H1 (cell line): ENCODE measurements around the gene RIMBP2. TPM values are rescaled to one million over a fixed set of nuclear protein-coding genes. Genes with fewer than 3 reads are reported as not detected.

ENCODE experiments used
- CTCF ChIA-PET: fragments of 300-600 bp; sonication (Branson Sonifier 250); formaldehyde crosslinking; loops from one replicate; lab custom pipeline; 2021; ENCODE audit not compliant: partially characterized antibody; lab: Charles Lee
- POLR2A ChIA-PET: fragments of 300-600 bp; sonication (Branson Sonifier 250); formaldehyde crosslinking; loops from one replicate; lab custom pipeline; 2021; ENCODE audit warnings: inconsistent platforms; ENCODE audit not compliant: partially characterized antibody; lab: Charles Lee
- DNase-seq, 2 experiments: peaks; one replicate each; pipeline versions ENCODE4 v3.0.0 to v3.0.0-alpha.2; 2010 to 2022; ENCODE audit warnings: low spot score in 2 of 2, low read depth in 1 of 2, mixed read lengths in 1 of 2
- FAIRE-seq: peaks from 2 replicates; lab custom pipeline; 2011; peaks lifted over from hg19 to GRCh38; lab: Jason Lieb, UNC
- H2AFZ ChIP-seq: 2 replicates; pipeline ENCODE4 v1.8.1; 2012; ENCODE audit warnings: low read length, inconsistent platforms
- H2AK5ac ChIP-seq: 2 replicates; pipeline ENCODE4 v1.6.1; 2013; ENCODE audit warnings: low read depth, low read length
- H2BK120ac ChIP-seq: replicated peaks from 2 replicates; pipeline ENCODE3; 2013; ENCODE audit warnings: low read depth, low read length, inconsistent platforms
- H2BK12ac ChIP-seq: 2 replicates; pipeline ENCODE4 v1.6.1; 2013; ENCODE audit warnings: low read depth, low read length
- H2BK15ac ChIP-seq: 2 replicates; pipeline ENCODE4 v1.6.1; 2013; ENCODE audit warnings: low read length
- H2BK20ac ChIP-seq: 2 replicates; pipeline ENCODE4 v1.6.1; 2013; ENCODE audit warnings: low read length
- H2BK5ac ChIP-seq: 2 replicates; pipeline ENCODE4 v1.6.1; 2013; ENCODE audit warnings: low read depth, low read length
- H3K14ac ChIP-seq: 2 replicates; pipeline ENCODE4 v1.6.1; 2013; ENCODE audit warnings: inconsistent platforms; ENCODE audit not compliant: insufficient read length
- H3K18ac ChIP-seq: 2 replicates; pipeline ENCODE4 v1.6.1; 2013; ENCODE audit warnings: low read length; ENCODE audit errors: extremely low read depth
- H3K23ac ChIP-seq: 2 replicates; pipeline ENCODE4 v1.6.1; 2013; ENCODE audit warnings: inconsistent platforms; ENCODE audit not compliant: insufficient read length
- H3K23me2 ChIP-seq: 2 replicates; pipeline ENCODE4 v1.6.1; 2013; ENCODE audit warnings: low read depth, low read length
- H3K27ac ChIP-seq: 2 replicates; pipeline ENCODE4 v1.6.1; 2011; ENCODE audit warnings: low read depth, low read length, inconsistent platforms
- H3K27me3 ChIP-seq, 4 experiments: replicated peaks in 1 of 4; 1 replicate in 1 of 4; 2 replicates in 3 of 4; pipeline versions ENCODE4 v1.6.1 to v1.8.1; 2011 to 2013; ENCODE audit warnings: low read length in 3 of 4, mild to moderate bottlenecking in 3 of 4, inconsistent platforms in 2 of 4, mixed read lengths in 2 of 4, moderate library complexity in 1 of 4; ENCODE audit not compliant: control insufficient read depth in 3 of 4, insufficient read depth in 3 of 4; ENCODE audit errors: extremely low read depth in 1 of 4
- H3K36me3 ChIP-seq, 4 experiments: 2 replicates each; pipeline versions ENCODE4 v1.6.1 to v1.8.1; 2011 to 2013; ENCODE audit warnings: mild to moderate bottlenecking in 4 of 4, low read length in 3 of 4, moderate library complexity in 2 of 4, control low read depth in 1 of 4, inconsistent platforms in 1 of 4; ENCODE audit not compliant: insufficient read depth in 4 of 4, control insufficient read depth in 2 of 4
- H3K4ac ChIP-seq: replicated peaks from 2 replicates; pipeline ENCODE3; 2013; ENCODE audit warnings: low read length, low read depth, mixed read lengths, inconsistent platforms; ENCODE audit not compliant: insufficient read length
- H3K4me1 ChIP-seq, 4 experiments: replicated peaks in 1 of 4; 1 replicate in 1 of 4; 2 replicates in 3 of 4; pipeline versions ENCODE4 v1.6.1 to v1.8.1; 2011 to 2013; ENCODE audit warnings: low read length in 3 of 4, inconsistent platforms in 2 of 4, mixed read lengths in 1 of 4; ENCODE audit not compliant: insufficient read depth in 4 of 4, control insufficient read depth in 3 of 4
- H3K4me2 ChIP-seq, 2 experiments: 2 replicates each; pipeline versions ENCODE4 v1.6.1 to v1.8.1; 2011 to 2013; ENCODE audit warnings: low read depth in 2 of 2, low read length in 2 of 2, control low read depth in 1 of 2, inconsistent platforms in 1 of 2, mild to moderate bottlenecking in 1 of 2; ENCODE audit not compliant: insufficient read depth in 1 of 2
- H3K4me3 ChIP-seq, 4 experiments: fragments of 200-600, 300-600 bp in 1 of 4; sonication (generic), shearing (Covaris generic), sonication (Bioruptor Twin) in 1 of 4; 2 replicates each; pipeline versions ENCODE4 v1.5.1 to v1.8.1; 2011 to 2016; ENCODE audit warnings: low read length in 4 of 4, low read depth in 3 of 4, control low read depth in 2 of 4, inconsistent platforms in 2 of 4, mild to moderate bottlenecking in 2 of 4, mixed read lengths in 1 of 4, moderate library complexity in 1 of 4; ENCODE audit not compliant: insufficient read depth in 2 of 4; ENCODE audit errors: extremely low read depth in 1 of 4
- H3K56ac ChIP-seq: replicated peaks from 2 replicates; pipeline ENCODE3; 2013; ENCODE audit warnings: low read depth, mild to moderate bottlenecking, mixed read lengths, low read length, inconsistent platforms; ENCODE audit not compliant: insufficient read length
- H3K79me1 ChIP-seq: 2 replicates; pipeline ENCODE4 v1.6.1; 2013; ENCODE audit warnings: low read depth, low read length, control low read depth
- H3K79me2 ChIP-seq, 2 experiments: 2 replicates each; pipeline versions ENCODE4 v1.6.1 to v1.8.1; 2012 to 2013; ENCODE audit warnings: low read length in 2 of 2, mild to moderate bottlenecking in 2 of 2, inconsistent platforms in 1 of 2; ENCODE audit not compliant: insufficient read depth in 2 of 2, control insufficient read depth in 1 of 2
- H3K9ac ChIP-seq, 4 experiments: replicated peaks in 1 of 4; 1 replicate in 1 of 4; 2 replicates in 3 of 4; pipeline versions ENCODE4 v1.6.1 to v1.8.1; 2011 to 2013; ENCODE audit warnings: low read depth in 3 of 4, low read length in 3 of 4, control low read depth in 2 of 4, mild to moderate bottlenecking in 2 of 4, moderate library complexity in 2 of 4, inconsistent platforms in 1 of 4; ENCODE audit errors: extremely low read depth in 1 of 4
- H3K9me3 ChIP-seq, 2 experiments: 2 replicates each; pipeline versions ENCODE4 v1.6.1 to v1.8.1; 2012 to 2013; ENCODE audit warnings: mild to moderate bottlenecking in 2 of 2, moderate library complexity in 2 of 2, control low read depth in 1 of 2, inconsistent platforms in 1 of 2, low read depth in 1 of 2, low read length in 1 of 2, mixed read lengths in 1 of 2; ENCODE audit not compliant: insufficient read depth in 2 of 2
- H4K20me1 ChIP-seq, 2 experiments: replicated peaks in 1 of 2; 2 replicates each; pipeline versions ENCODE3 to v1.8.1; 2011 to 2013; ENCODE audit warnings: inconsistent platforms in 2 of 2, low read length in 2 of 2, mild to moderate bottlenecking in 1 of 2; ENCODE audit not compliant: insufficient read depth in 2 of 2, control insufficient read depth in 1 of 2
- H4K5ac ChIP-seq: 2 replicates; pipeline ENCODE4 v1.6.1; 2013; ENCODE audit warnings: low read length, low read depth, mixed read lengths, inconsistent platforms; ENCODE audit not compliant: insufficient read length
- H4K8ac ChIP-seq: 2 replicates; pipeline ENCODE4 v1.8.0; 2013; ENCODE audit warnings: mild to moderate bottlenecking, moderate library complexity, low read length, inconsistent platforms; ENCODE audit not compliant: insufficient read depth; ENCODE audit errors: extremely low read depth
- H4K91ac ChIP-seq: replicated peaks from 2 replicates; pipeline ENCODE3; 2013; ENCODE audit warnings: low read length, mixed read lengths, inconsistent platforms; ENCODE audit not compliant: insufficient read length
- CHD1 ChIP-seq: IDR thresholded peaks from 2 replicates; pipeline ENCODE4 v1.6.1; 2012; ENCODE audit warnings: low read depth, low read length, improper control_type of control experiment
- CREB1 ChIP-seq: IDR thresholded peaks from 2 replicates; pipeline ENCODE4 v1.6.1; 2012; ENCODE audit warnings: inconsistent platforms
- FOSL1 ChIP-seq: IDR thresholded peaks from 2 replicates; pipeline ENCODE4 v1.6.1; 2011; ENCODE audit warnings: mild to moderate bottlenecking, low read depth, low read length, moderate library complexity; ENCODE audit not compliant: insufficient read depth
- GABPA ChIP-seq: IDR thresholded peaks from 2 replicates; pipeline ENCODE4 v1.6.1; 2011; ENCODE audit warnings: mild to moderate bottlenecking, low read length, moderate library complexity, borderline replicate concordance; ENCODE audit not compliant: insufficient read depth
- GTF2F1 ChIP-seq: IDR thresholded peaks from 2 replicates; pipeline ENCODE4 v1.6.1; 2012; ENCODE audit warnings: low read depth, low read length, improper control_type of control experiment, borderline replicate concordance
- HDAC6 ChIP-seq: IDR thresholded peaks from one replicate; pipeline ENCODE4 v1.7.1; 2012; ENCODE audit warnings: low read depth, mild to moderate bottlenecking, inconsistent platforms, low read length, moderate library complexity
- JUND ChIP-seq: IDR thresholded peaks from 2 replicates; pipeline ENCODE4 v1.6.1; 2011; ENCODE audit warnings: mild to moderate bottlenecking, improper control_type of control experiment, low read length
- KDM1A ChIP-seq: fragments of 200-600, 300-600 bp; sonication (generic); IDR thresholded peaks from 2 replicates; pipeline ENCODE4 v1.7.1; 2016; ENCODE audit warnings: mild to moderate bottlenecking, low read length, borderline replicate concordance
- MAFK ChIP-seq: IDR thresholded peaks from 2 replicates; pipeline ENCODE4 v1.6.1; 2012; ENCODE audit warnings: low read depth, mild to moderate bottlenecking, improper control_type of control experiment, low read length
- NANOG ChIP-seq: IDR thresholded peaks from 2 replicates; pipeline ENCODE4 v1.6.1; 2011; ENCODE audit warnings: low read length, low read depth, mild to moderate bottlenecking, inconsistent platforms; ENCODE audit not compliant: insufficient read depth, poor library complexity, severe bottlenecking
- RAD21 ChIP-seq, 2 experiments: IDR thresholded peaks in 1 of 2; conservative IDR thresholded peaks in 1 of 2; 2 replicates each; pipeline ENCODE4 v1.6.1; 2011; ENCODE audit warnings: low read depth in 2 of 2, low read length in 2 of 2, improper control_type of control experiment in 1 of 2, inconsistent platforms in 1 of 2, mild to moderate bottlenecking in 1 of 2, moderate library complexity in 1 of 2
- TAF7 ChIP-seq: optimal IDR thresholded peaks from 2 replicates; pipeline ENCODE3; 2011; ENCODE audit warnings: low read depth, mild to moderate bottlenecking, inconsistent platforms, low read length, moderate library complexity, borderline replicate concordance
- YY1 ChIP-seq: IDR thresholded peaks from 2 replicates; pipeline ENCODE4 v1.6.1; 2011; ENCODE audit warnings: low read depth, mild to moderate bottlenecking, low read length
- WGBS, 2 experiments: shearing (Covaris generic) in 1 of 2; methylation state at CpG; one replicate each; pipeline versions ENCODE4 v1.1.6 to v1.1.7; 2013 to 2015; ENCODE audit warnings: low lambda C conversion rate in 2 of 2, mixed read lengths in 2 of 2, inconsistent platforms in 1 of 2, low coverage in 1 of 2, missing lambda C conversion rate in 1 of 2; ENCODE audit not compliant: insufficient replicate concordance in 2 of 2, insufficient coverage in 1 of 2, insufficient read length in 1 of 2; ENCODE audit errors: extremely low coverage in 1 of 2, missing lambda C conversion rate in 1 of 2; 5-methylcytosine and 5-hydroxymethylcytosine counted together
- polyA plus RNA-seq, 7 experiments: library from polyadenylated mRNA; depleted of rRNA in 3 of 7; stranded (reverse) in 5 of 7; unstranded in 2 of 7; fragments of >200 nt in 5 of 7; fragments of 200-250 nt in 2 of 7; gene quantifications; 1 replicate in 5 of 7; 2 replicates in 1 of 7; 4 replicates in 1 of 7; pipeline versions ENCODE4 v1.2.1 to v1.2.3, GENCODE V29; 2011 to 2013; ENCODE audit warnings: missing spikeins in 2 of 7, mixed read lengths in 2 of 7
- total RNA-seq: library from RNA; stranded (reverse); fragmentation: NEBNext Ultra II Directional; extraction: Animal tissue kit (Norgen Biotek cat#: 25700); gene quantifications from 2 replicates; pipeline ENCODE4 v1.2.1, GENCODE V29; 2021

Gene RIMBP2
- total and polyA plus RNA-seq, 2 of the 8 experiments (the other 6 are each of a cell fraction or from before 2014, with no cell fraction given): 0.18 to 0.65 TPM

DNA sequence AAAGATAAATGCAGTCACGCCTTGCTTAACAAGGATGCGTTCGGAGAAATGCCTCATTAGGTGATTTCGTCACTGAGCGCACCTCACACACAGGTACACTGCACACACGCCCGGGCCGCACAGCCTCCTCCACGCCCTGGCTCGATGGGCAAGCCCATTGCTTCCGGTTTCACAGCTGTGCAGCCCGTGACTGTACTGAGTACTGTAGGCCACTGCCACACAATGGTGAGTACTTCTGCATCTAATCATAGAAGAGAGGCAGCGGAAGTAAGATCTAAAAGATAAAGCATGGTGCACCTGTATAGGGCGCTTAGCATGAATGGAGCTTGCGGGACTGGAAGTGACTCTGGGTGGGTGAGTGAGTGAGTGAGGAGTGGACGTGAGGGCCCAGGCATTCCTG is 4.3 kb downstream of the RIMBP2 start:
- POLR2A ChIA-PET: no interaction called here

More for the DNA sequence above, 4.3 kb downstream of the RIMBP2 start:
- no peak overlapping the region for H2BK12ac ChIP-seq
- CTCF ChIA-PET: no interaction called here
- no peak overlapping the region for H3K56ac ChIP-seq
- TF ChIP-seq KDM1A: no peak
- no peak for TF ChIP-seq GABPA
- no peak for TF ChIP-seq MAFK
- no peak for TF ChIP-seq GTF2F1
- TF ChIP-seq RAD21 (IDR thresholded peaks at IDR 0.05 in 1 of 2, conservative IDR thresholded peaks at IDR 0.05 in 1 of 2; ENCODE audit: low read depth in 2 of 2, low read length in 2 of 2): no peak
- TF ChIP-seq CHD1: no peak
- TF ChIP-seq TAF7: no peak
- no peak for TF ChIP-seq JUND
- TF ChIP-seq CREB1: no peak
- no peak for TF ChIP-seq FOSL1
- TF ChIP-seq HDAC6: no peak
- TF ChIP-seq YY1: no peak
- TF ChIP-seq NANOG: no peak
- no peaks in the 10 kb centered on the region for H3K79me2 ChIP-seq
- H4K20me1 ChIP-seq: peaks cover 4% of the 10 kb centered on the region in 2 experiments
- H3K79me1 ChIP-seq: no peaks in the 10 kb centered on the region
- WGBS, 2 experiments: 92% methylated on average over 16 of the region's 16 CpGs; no CpG with 5 or more reads in 1 of the 2 experiments
- peaks cover under 1 to 16% (median 10%) of the 10 kb centered on the region in 4 experiments; a peak in 6 of 7 replicates for H3K4me1 ChIP-seq
- H3K4me3 ChIP-seq: no peak overlapping the region
- H3K23ac ChIP-seq: no peak overlapping the region
- peaks cover 28 to 46% (median 42%) of the 10 kb centered on the region in 4 experiments for H3K27me3 ChIP-seq
- H4K5ac ChIP-seq: no peak overlapping the region
- H3K23me2 ChIP-seq: peaks cover 21% of the 10 kb centered on the region
- no peaks in the 10 kb centered on the region for H3K36me3 ChIP-seq
- no peaks in the 10 kb centered on the region for H3K9me3 ChIP-seq
- no peak overlapping the region for H2BK5ac ChIP-seq
- no peak overlapping the region for H3K14ac ChIP-seq
- DNase-seq: no peak
- H3K4me2 ChIP-seq: no peak overlapping the region
- no peak overlapping the region for H3K4ac ChIP-seq
- H2BK120ac ChIP-seq: no peak overlapping the region
- H4K8ac ChIP-seq: no peak overlapping the region
- no peak overlapping the region for H3K27ac ChIP-seq
- no peak overlapping the region for H4K91ac ChIP-seq
- no peak for FAIRE-seq
- no peak overlapping the region for H2BK20ac ChIP-seq
- H2BK15ac ChIP-seq: 0 out of 2 replicates have a peak overlapping the region, but pooled peaks have one; percentile 3
- no peak overlapping the region for H2AFZ ChIP-seq
- H3K9ac ChIP-seq: no peak overlapping the region
- H2AK5ac ChIP-seq: no peak overlapping the region
- no peak overlapping the region for H3K18ac ChIP-seq
